ENCODE results near the gene EFCC1.

GRCh38 chr3:128991355-128991895 lies 9.7 kb upstream of the EFCC1 start:
- TF ChIP-seq, protein P1, sequence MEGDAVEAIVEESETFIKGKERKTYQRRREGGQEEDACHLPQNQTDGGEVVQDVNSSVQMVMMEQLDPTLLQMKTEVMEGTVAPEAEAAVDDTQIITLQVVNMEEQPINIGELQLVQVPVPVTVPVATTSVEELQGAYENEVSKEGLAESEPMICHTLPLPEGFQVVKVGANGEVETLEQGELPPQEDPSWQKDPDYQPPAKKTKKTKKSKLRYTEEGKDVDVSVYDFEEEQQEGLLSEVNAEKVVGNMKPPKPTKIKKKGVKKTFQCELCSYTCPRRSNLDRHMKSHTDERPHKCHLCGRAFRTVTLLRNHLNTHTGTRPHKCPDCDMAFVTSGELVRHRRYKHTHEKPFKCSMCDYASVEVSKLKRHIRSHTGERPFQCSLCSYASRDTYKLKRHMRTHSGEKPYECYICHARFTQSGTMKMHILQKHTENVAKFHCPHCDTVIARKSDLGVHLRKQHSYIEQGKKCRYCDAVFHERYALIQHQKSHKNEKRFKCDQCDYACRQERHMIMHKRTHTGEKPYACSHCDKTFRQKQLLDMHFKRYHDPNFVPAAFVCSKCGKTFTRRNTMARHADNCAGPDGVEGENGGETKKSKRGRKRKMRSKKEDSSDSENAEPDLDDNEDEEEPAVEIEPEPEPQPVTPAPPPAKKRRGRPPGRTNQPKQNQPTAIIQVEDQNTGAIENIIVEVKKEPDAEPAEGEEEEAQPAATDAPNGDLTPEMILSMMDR (IDR thresholded peaks at IDR 0.05) = no peak
- no peak for TF ChIP-seq EP300 (IDR thresholded peaks at IDR 0.05)
- TF ChIP-seq POLR2A (IDR thresholded peaks at IDR 0.05) = no peak

Data from gastroesophageal sphincter (tissue), 3 donors.